Activated T-helper 1 cell treated with anti-CD3 and anti-CD28 coated beads, Interleukin-12 subunit alpha, Interleukin-12 subunit beta, Interleukin-2, Interleukin-4 antibody, amounts not matched to agents 30 ng/mL and 10 ng/mL and 1 ng/mL, durations not matched to agents 14 hours and 24 hours and 36 hours (primary cell): Measurements from ENCODE around the gene LRRC17. TPM values are rescaled to one million over a fixed set of nuclear protein-coding genes. Genes with fewer than 3 reads are reported as not detected.
"Not testable (repeated sequence)": the region's sequence is repeated elsewhere in the genome, so short reads cannot be mapped to it uniquely, and the experiment has no call there.

Source experiments
- DNase-seq: peaks from one replicate; pipeline ENCODE4 v3.0.0; 2021; ENCODE audit warnings: low spot score
- H3K27ac Mint-ChIP-seq: one replicate; pipeline ENCODE4 v1.8.0; 2021; ENCODE audit warnings: mild to moderate bottlenecking, mixed read lengths
- H3K27me3 Mint-ChIP-seq: one replicate; pipeline ENCODE4 v1.8.0; 2022; ENCODE audit warnings: mild to moderate bottlenecking, moderate library complexity, mixed read lengths; ENCODE audit not compliant: insufficient read depth
- H3K36me3 Mint-ChIP-seq: one replicate; pipeline ENCODE4 v1.8.0; 2021; ENCODE audit warnings: low read depth, mixed read lengths
- H3K4me1 Mint-ChIP-seq: one replicate; pipeline ENCODE4 v1.8.0; 2021; ENCODE audit warnings: low read depth, mixed read lengths
- H3K4me3 Mint-ChIP-seq: one replicate; pipeline ENCODE4 v1.8.0; 2021; ENCODE audit warnings: mild to moderate bottlenecking, moderate library complexity, mixed read lengths
- H3K9me3 Mint-ChIP-seq: one replicate; pipeline ENCODE4 v1.8.0; 2021; ENCODE audit warnings: mixed read lengths
- intact Hi-C: fragments of 100-400 bp; cut with micrococcal nuclease; formaldehyde crosslinking; loops from one replicate; pipeline ENCODE4 v1.15.1; 2024
- total RNA-seq: library from RNA; stranded (reverse); gene quantifications from 2 replicates; pipeline ENCODE4 v1.2.3, GENCODE V29; 2022

The LRRC17 gene
- total RNA-seq, 1 donor from 2014 or later, result not detected

DNA sequence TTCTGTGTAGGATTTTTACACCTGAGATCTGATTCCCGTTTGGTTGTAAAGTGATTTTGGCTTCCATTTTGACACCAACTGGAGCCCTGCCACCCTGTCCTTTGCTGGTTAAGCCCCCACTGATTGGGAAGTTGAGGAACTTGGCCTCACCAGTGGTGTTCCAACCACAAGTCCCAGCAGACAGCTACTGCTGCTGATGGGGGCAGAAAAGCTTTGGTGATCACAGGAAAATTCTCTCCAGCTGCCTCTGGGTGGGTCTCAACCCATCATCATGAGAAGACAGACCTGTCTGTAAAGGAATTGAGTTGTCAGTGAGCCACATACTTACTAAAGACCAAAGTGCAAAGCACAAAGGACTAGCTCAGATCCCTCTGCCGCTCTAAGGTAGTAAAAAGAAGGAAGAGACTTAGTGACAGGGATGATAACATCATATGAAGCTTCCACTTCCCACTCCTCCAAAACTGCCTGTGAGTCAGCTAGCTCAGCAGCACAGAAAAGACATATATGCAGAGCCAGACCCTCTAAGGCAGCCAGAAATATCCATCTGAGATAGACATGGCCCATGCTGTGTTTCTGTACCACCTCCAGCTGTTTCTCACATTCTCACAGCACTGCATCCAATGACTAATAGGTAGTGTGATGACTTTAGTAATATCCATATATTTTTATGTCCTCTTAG, 22.4 kb upstream of the LRRC17 start:
- no peak for DNase-seq
- H3K4me3 Mint-ChIP-seq, result no peak overlapping the region
- no peaks in the 10 kb centered on the region for H3K9me3 Mint-ChIP-seq
- no peak overlapping the region for H3K27ac Mint-ChIP-seq
- H3K36me3 Mint-ChIP-seq, result no peaks in the 10 kb centered on the region
- no peaks in the 10 kb centered on the region for H3K4me1 Mint-ChIP-seq
- intact Hi-C loops, result no loop called here
- peaks cover 3% of the 10 kb centered on the region for H3K27me3 Mint-ChIP-seq

DNA sequence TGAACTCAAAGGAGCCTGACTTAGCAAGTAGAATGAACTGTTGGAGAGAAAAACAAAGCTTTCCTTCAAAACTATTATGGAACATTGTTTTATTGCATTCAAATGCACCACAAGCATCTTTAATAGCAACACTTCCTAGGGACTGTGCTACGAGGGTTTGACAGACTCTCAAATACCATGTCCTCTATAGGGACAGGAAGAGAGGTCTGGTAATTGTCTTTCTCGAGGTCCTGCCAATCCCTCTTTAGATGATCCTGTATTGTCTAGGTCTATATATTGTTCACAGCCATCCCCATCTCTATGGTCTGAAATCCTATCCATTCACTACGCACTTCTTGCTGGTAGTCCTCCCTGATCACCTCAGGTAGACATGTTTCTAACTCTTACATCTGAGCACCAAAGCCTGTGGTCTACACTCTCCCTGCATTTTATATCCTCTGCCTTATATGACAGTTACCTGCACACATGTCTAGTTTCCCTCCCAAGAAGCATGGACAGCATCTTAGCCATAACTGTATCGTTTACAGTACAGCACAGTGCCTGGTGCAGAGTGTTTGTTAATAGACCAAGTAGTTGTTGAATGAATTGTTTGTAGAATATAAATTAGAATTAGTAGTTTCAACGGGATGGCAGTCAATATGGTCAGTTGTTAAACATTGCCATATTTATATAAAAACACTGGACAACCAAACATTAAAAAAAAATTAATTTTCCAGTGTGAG, 21.7 kb upstream of the LRRC17 start:
- Mint-ChIP-seq H3K4me1 (no peaks in the 10 kb centered on the region), H3K27me3 (peaks cover 3% of the 10 kb centered on the region), H3K36me3 (no peaks in the 10 kb centered on the region), H3K4me3 (no peak overlapping the region), H3K9me3 (no peaks in the 10 kb centered on the region), H3K27ac (no peak overlapping the region)
- intact Hi-C loops, result no loop called here
- no peak for DNase-seq

DNA sequence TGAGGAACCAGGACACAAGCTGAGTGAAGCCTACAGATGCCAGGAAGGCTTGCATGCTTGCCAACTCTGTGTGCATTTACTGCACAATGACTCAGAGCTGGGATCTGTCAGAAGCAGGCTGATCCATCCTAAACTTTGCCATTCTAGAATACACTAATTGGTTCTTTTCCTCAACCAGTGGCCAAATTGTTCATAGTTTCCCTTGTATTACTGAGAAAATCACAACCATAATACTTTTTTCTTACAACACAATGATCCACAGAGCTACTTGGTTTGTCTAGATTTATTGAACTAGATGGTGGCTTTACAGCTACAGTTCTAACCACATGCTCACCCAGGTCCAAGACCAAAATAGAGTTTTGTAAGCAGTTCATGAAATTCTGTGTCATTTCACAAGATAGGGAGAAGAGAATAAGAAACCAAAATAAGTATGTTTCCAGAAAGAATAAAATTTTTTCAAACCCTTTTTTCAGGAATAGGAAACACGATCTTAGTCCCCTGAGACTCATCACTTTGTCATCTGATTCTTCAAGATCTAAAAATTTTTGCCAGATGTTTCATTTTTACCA, 21.0 kb upstream of the LRRC17 start:
- Mint-ChIP-seq H3K4me3 (no peak overlapping the region), H3K9me3 (no peaks in the 10 kb centered on the region), H3K27ac (no peak overlapping the region), H3K27me3 (peaks cover 4% of the 10 kb centered on the region), H3K4me1 (no peaks in the 10 kb centered on the region), H3K36me3 (no peaks in the 10 kb centered on the region)
- intact Hi-C loops, result no loop called here
- DNase-seq, result no peak

DNA sequence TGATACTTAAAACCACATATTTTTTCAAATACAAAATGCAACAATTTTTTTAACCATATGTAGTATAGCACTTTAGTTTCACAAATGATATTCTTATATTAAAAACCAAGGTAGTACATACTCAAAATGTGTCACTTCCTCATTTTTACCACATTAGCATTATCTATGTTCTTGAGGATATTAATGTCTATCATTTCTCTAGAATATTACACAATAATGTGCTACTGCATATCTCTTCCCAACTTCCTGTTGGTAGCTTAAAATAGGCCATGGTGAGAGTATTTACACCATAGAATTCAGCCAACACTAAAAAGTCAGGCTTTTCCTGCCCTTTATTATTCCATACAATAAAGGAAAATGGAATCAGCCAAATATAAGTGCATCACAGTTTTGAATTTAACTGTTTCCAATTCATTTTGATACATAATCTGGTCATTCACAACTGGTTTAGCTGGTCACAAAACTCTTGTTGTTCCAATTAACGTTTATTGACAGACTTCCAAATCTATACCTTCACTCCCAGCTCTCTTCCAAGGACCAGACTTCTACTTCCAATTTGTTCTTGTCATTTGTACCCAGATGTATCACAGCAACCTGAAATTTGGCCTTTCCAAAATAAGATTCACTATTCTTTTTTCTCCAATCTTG, 20.0 kb upstream of the LRRC17 start:
- Mint-ChIP-seq H3K4me1 (no peaks in the 10 kb centered on the region), H3K4me3 (no peak overlapping the region)

DNA sequence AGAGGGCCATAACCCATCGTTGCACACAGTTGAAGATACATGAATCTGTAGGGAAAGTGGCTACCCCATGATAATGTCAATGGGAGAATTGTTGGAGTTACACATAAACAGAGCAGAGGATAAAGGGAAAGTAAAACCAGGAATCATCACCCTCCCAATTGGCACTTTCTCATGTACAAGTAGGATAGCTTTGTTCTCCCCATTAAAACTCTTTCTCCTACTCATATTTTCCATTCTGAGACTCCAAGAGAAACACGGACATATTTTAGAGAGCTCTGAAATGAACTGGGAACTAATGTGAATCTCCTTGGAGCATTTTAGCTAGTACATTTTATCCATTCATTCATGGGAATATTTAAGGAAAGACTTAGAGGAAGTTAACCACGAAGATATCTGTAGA, 17.2 kb upstream of the LRRC17 start:
- Mint-ChIP-seq H3K36me3 (no peaks in the 10 kb centered on the region), H3K4me3 (no peak overlapping the region), H3K4me1 (no peaks in the 10 kb centered on the region), H3K27ac (no peak overlapping the region), H3K27me3 (peaks cover 4% of the 10 kb centered on the region), H3K9me3 (no peaks in the 10 kb centered on the region)
- intact Hi-C loops, result no loop called here
- DNase-seq, result no peak

More for the DNA sequence above, 20.0 kb upstream of the LRRC17 start:
- Mint-ChIP-seq H3K9me3 (no peaks in the 10 kb centered on the region), H3K27me3 (peaks cover 4% of the 10 kb centered on the region), H3K27ac (no peak overlapping the region), H3K36me3 (no peaks in the 10 kb centered on the region)
- intact Hi-C loops, result no loop called here
- no peak for DNase-seq

DNA sequence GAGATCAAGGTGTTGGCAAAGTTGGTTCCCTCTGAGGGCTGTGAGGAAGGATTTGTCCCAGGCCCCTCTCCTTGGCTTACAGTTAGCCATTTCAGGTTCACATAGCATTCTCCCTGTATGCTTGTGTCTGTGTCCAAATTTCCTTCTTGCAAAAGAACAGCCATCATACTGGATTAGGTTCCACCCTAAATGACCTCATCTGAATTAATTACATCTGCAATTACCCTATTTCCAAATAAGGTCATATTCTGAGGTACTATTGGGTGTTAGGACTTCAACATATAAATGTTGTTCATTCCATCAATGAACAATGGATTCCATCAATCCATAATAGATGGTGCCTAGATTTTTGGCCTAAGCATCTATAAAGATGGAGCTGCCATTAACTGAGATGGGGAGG, 16.2 kb upstream of the LRRC17 start:
- H3K36me3 Mint-ChIP-seq, result no peaks in the 10 kb centered on the region
- peaks cover 7% of the 10 kb centered on the region for H3K27me3 Mint-ChIP-seq
- no peaks in the 10 kb centered on the region for H3K9me3 Mint-ChIP-seq
- no peaks in the 10 kb centered on the region for H3K4me1 Mint-ChIP-seq
- intact Hi-C loops, result no loop called here
- H3K27ac Mint-ChIP-seq, result no peak overlapping the region
- DNase-seq, result no peak
- H3K4me3 Mint-ChIP-seq, result no peak overlapping the region

DNA sequence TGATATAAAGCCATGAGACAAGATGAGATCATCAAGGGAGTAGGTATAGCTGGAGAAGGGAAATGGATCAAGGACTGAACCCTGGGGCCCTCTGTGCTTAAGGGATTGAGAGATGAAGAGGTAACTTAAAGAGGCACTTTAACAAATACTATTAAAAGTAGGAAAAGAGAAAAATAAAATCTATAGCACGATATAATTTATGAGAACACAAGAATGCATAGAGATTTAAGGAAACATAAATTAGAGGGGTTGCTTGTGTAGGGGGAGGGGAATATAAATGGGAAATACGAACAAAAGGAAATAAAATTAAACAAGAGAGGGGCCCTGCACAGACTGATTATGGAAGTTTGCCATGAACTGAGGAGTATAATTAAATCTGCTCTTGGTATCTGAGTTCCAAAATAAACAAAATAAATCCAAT, 15.6 kb upstream of the LRRC17 start:
- Mint-ChIP-seq H3K36me3 (no peaks in the 10 kb centered on the region), H3K4me3 (no peak overlapping the region), H3K27me3 (peaks cover 12% of the 10 kb centered on the region), H3K27ac (no peak overlapping the region), H3K4me1 (no peaks in the 10 kb centered on the region), H3K9me3 (no peaks in the 10 kb centered on the region)
- intact Hi-C loops, result no loop called here
- DNase-seq, result no peak

DNA sequence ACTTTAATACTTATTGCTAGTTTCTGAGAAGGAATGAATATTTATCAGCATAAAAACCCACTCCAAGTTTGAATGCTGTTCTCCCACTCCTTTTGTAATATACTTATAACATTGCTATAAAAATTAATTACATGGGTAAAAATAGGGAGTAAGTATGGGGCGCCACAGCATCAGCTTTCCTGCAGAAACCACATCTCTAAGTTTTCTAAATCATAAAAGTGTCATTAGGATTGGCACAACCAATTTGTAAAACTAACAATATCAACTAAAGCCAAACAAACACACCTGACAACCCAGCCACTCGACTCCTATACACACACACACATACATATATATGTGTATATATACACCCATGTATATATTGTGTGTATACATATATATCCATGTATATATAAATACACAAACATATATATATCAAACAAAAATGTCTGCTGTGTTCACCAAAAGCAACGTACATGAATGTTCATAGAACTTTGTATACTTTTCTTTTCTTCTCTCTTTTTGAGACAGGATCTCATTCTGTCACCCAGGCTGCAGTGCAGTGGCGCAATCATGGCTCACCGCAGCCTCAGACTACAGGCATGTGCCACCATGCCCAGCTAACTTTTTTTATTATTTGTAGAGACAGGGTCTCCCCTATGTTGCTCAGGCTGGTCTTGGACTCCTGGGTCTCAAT, 14.8 kb upstream of the LRRC17 start:
- peaks cover 13% of the 10 kb centered on the region for H3K27me3 Mint-ChIP-seq
- DNase-seq, result no peak
- no peak overlapping the region for H3K27ac Mint-ChIP-seq
- H3K4me1 Mint-ChIP-seq, result no peaks in the 10 kb centered on the region
- H3K4me3 Mint-ChIP-seq, result no peak overlapping the region
- H3K9me3 Mint-ChIP-seq, result no peaks in the 10 kb centered on the region
- H3K36me3 Mint-ChIP-seq, result no peaks in the 10 kb centered on the region
- intact Hi-C loops, result no loop called here

DNA sequence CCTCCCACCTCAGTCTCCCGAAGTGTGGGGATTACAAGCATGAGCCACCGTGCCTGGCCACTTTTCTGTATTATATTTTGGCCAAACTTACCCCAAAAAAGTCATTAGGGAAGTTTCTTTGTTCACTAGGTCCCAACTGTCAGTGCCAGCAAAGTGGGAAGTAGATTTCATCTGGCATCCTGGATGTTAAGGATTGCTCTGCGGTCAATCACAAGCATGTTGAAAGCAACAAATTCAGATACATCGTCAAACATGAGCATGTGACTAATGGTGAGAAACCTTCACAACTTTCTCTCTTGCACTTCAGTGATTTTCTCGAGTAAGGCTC, 14.3 kb upstream of the LRRC17 start:
- Mint-ChIP-seq H3K27me3 (peaks cover 13% of the 10 kb centered on the region), H3K36me3 (no peaks in the 10 kb centered on the region), H3K4me1 (no peaks in the 10 kb centered on the region), H3K27ac (no peak overlapping the region), H3K9me3 (no peaks in the 10 kb centered on the region), H3K4me3 (no peak overlapping the region)
- intact Hi-C loops, result no loop called here
- DNase-seq, result no peak

DNA sequence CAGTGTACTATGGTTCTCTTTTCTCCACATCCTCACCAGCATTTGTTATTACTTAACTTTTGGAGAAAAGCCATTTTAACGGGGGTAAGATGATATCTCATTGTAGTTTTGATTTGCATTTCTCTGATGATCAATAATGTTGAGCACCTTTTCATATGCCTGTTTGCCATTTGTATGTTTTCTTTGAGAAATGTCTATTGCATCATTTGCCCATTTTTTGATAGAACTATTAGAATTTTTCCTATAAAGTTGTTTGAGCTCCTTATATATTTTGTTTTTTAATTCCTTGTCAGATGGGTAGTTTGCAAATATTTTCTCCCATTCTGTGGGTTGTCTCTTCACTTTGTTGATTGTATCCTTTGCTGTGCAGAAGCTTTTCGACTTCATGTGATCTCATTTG, 10.7 kb upstream of the LRRC17 start:
- intact Hi-C loops, H3K27ac Mint-ChIP-seq, H3K36me3 Mint-ChIP-seq, H3K4me1 Mint-ChIP-seq, DNase-seq, H3K9me3 Mint-ChIP-seq, H3K4me3 Mint-ChIP-seq: not testable (repeated sequence)
- H3K27me3 Mint-ChIP-seq, result peaks cover 15% of the 10 kb centered on the region

DNA sequence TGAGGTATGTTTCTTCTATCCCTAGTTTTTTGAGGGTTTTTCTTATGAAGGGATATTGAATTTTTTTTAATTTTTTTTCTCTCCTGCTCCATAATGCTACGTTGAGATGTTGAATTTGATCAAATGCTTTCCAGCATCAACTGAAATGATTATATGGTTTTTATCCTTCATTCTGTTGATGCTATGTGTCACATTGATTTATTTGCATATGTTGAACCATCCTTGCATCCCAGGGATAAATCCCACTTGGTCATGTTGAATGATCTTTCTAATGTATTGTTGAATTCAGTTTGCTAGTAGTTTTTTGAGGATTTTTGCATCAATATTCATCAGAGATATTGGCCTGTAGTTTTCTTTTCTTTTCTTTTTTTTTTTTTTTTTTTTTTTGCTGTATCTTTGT, 9.2 kb upstream of the LRRC17 start:
- H3K4me1 Mint-ChIP-seq, DNase-seq, intact Hi-C loops, H3K4me3 Mint-ChIP-seq, H3K27ac Mint-ChIP-seq, H3K36me3 Mint-ChIP-seq: not testable (repeated sequence)
- Mint-ChIP-seq H3K9me3 (peaks cover 11% of the 10 kb centered on the region), H3K27me3 (peaks cover 15% of the 10 kb centered on the region)

DNA sequence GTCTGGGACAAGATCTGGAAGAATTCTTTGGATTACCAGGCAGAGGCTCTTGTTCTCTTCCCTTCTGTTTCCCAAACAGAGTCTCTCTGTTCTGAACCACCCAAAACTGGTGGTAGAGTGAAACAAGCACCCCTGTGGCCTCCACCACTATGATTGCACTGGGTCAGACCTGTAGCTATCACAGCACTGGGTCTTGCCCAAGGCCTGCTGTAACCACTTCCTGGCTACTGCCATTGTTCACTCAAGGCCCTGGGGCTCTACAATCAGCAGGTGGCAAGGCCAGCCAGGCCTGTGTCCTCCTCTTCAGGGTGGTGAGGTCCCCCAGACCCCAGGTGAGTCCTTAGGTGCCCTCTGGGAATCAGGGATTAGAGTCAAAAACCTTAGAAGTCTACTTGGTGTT, 4.1 kb upstream of the LRRC17 start:
- peaks cover 3% of the 10 kb centered on the region for H3K27me3 Mint-ChIP-seq
- H3K9me3 Mint-ChIP-seq, result peaks cover 15% of the 10 kb centered on the region
- intact Hi-C loops, result no loop called here
- H3K27ac Mint-ChIP-seq, result no peak overlapping the region
- H3K4me3 Mint-ChIP-seq, result no peak overlapping the region
- no peak for DNase-seq
- no peaks in the 10 kb centered on the region for H3K36me3 Mint-ChIP-seq
- no peaks in the 10 kb centered on the region for H3K4me1 Mint-ChIP-seq

DNA sequence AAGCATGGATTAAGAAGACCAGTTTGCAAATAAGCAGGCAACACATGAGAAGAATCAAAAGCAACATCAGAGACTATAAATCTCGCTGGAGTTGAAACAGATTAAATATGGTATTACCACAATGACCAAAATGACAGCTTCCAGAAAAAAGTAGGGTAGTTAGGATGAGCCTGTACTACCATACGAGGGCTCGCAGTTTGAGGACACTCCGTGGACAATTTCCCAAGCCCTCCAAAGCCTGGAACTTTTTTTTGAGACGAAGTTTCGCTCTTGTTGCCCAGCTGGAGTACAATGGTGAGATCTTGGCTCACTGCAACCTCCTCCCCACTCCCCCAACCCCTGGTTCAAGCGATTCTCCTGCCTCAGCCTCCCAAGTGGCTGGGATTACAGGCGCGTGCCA, 1.0 kb downstream of the LRRC17 start:
- H3K36me3 Mint-ChIP-seq, result no peaks in the 10 kb centered on the region
- H3K27me3 Mint-ChIP-seq, result no peaks in the 10 kb centered on the region
- no peaks in the 10 kb centered on the region for H3K4me1 Mint-ChIP-seq
- intact Hi-C loops, result no loop called here
- H3K9me3 Mint-ChIP-seq, result peaks cover 3% of the 10 kb centered on the region
- no peak overlapping the region for H3K4me3 Mint-ChIP-seq
- DNase-seq, result no peak
- H3K27ac Mint-ChIP-seq, result no peak overlapping the region
